ENCODE data around the gene CNOT4.
"Not testable (repeated sequence)": the region's sequence is repeated elsewhere in the genome, so short reads cannot be mapped to it uniquely, and the experiment has no call there.

CNOT4 gene

DNA sequence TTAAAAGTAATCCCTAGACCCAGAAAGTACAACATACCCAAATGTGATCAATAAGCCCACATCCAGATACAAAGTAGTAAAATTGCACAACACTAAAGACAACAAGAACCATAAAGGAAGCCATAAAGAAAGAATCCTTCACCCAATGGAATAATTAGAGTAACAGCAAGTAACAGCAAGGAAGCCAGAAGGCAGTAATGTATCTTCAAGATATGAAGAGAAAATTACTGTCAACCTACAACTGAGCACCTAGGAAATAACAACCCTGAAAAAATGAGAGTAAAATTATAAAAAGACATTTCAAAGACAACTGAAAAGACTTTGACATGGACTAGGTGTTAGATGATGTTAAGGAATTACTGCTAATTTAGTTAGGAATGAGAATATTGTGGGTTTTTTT is 60.5 kb downstream of the CNOT4 start:
- no peak for DNase-seq

DNA sequence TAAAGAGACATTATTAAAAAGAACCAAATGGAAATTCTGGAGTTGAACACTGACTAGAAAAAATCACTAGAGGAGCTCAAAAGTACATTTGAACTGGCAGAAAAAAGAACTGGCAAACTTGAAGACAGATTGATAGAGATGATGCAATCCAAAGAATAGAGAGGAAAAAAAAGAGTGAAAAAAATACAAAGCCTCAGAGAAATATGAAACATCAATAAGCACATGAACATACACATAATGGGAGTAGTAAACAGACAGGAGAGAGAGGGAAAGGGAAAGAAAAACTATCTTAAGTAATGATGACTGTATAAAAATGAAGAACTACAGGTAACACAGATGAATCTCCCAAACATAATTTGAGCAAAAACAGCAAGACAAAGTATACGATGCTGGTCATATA is 61.1 kb downstream of the CNOT4 start:
- no peak for DNase-seq

GRCh38 chr7:135447748-135448147 is 62.2 kb downstream of the CNOT4 start:
- no peak for DNase-seq

DNA sequence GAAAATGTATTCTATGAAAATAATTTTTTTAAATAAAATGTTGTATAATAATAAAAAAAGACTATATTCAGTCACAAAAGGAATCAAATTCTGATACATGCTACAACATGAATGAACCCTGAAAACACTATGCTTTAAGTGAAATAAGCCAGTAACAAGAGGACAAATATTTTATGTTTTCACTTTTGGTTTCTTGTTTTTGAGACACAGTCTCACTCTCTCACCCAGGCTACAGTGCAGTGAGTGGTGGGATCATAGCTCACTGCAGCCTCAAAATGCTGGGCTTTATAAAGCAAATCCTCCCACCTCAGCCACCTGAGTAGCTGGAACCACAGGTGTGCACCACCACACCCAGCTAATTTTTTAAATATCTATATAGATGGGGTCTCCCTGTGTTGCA is 64.2 kb downstream of the CNOT4 start:
- no peak for DNase-seq

- not testable (repeated sequence) for DNase-seq
These were observed 64.6 kb downstream of the CNOT4 start for GRCh38 chr7:135445266-135445665.

GRCh38 chr7:135441791-135442190 is 68.1 kb downstream of the CNOT4 start:
- no peak for DNase-seq

GRCh38 chr7:135434047-135434446 is 75.9 kb downstream of the CNOT4 start:
- no peak for DNase-seq

GRCh38 chr7:135430626-135431025 is 79.3 kb downstream of the CNOT4 start:
- DNase-seq = no peak

DNA sequence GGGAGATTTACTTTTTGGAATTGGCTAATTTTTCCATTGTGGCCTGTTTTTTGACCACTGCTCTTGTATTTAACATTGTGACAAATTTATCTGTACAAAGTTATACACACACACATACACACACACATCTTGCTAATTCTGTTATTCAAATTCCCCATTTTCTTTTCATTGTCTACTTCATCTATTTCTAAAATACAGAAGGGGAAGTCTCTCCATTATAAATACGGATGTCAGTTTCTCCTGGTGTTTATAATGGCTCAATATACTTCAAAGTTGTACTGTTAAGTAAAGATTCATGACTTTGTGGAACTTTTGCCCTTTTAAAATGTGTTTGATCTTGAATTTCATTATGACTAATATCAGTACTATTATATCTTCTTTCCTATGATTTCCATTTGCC is 81.0 kb downstream of the CNOT4 start:
- no peak for DNase-seq

DNA sequence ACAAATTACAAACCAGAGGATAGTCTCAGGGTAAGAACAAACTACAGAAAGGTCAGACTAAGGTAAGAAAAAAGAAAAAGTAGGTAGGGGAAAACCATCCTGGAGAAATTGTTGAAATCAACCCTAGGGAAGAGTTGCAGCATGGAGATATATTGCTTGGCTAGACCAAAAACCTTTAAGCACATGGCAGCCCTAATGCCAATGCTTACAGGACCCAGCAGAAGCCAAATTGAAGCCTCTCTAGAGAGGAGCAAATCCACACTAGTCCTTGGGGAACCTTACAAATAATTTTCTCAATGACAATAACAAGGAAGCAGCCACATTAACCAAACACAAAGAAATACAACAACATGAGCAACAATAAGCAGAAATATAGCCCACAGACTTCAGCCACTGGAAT is 81.9 kb downstream of the CNOT4 start:
- DNase-seq = no peak

GRCh38 chr7:135427166-135427565 is 82.7 kb downstream of the CNOT4 start:
- no peak for DNase-seq

GRCh38 chr7:135425036-135425435 is 84.9 kb downstream of the CNOT4 start:
- DNase-seq = no peak

DNA sequence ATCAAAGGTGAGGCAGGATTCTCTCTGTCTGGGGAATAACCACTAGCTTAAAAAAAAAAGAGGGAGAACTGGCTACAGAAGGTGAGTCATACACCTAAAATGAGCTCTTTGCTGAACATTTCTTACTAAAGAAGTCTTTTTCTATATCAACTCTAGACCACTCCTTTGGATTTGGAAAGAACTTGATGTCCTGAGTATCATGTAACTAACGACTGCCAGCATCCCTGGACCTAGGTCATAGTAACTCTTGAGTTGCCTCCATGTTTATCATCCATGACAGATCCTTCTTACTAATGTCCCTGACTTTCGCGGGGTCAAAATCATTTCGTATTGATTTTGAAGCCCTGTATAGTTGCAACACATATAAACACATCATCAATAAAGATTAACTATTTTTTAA is 89.1 kb downstream of the CNOT4 start:
- no peak for DNase-seq

- DNase-seq = no peak
These were observed 93.5 kb downstream of the CNOT4 start for GRCh38 chr7:135416431-135416830.

DNA sequence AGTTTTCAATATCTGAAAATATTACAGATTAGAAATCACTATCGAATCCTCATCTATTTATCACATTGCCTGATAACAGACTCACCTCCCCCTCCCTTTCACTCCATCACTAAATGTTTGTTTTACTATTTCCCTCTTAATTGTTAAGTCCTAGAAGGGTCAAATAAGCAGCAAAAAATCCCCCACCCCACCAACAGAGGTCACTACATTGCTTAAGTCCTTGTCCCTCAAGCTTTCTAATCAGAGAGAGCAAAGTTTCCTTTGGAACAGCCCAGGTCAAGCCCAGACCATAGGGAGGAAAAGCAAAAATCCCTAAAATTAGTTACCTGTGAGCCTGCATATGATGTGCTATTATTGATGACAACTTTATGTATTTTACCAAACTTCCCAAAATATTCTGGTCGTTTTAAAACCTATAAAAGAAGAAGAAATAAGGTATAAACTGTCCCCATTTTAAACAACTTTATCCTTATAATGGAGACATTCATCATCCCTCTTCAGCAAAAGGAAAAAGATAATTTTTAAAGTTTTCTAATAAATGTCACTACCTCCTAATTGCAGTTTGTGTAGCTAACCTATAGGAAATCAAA is 95.0 kb downstream of the CNOT4 start:
- no peak for DNase-seq

GRCh38 chr7:135414208-135414607 is 95.7 kb downstream of the CNOT4 start:
- no peak for DNase-seq

DNA sequence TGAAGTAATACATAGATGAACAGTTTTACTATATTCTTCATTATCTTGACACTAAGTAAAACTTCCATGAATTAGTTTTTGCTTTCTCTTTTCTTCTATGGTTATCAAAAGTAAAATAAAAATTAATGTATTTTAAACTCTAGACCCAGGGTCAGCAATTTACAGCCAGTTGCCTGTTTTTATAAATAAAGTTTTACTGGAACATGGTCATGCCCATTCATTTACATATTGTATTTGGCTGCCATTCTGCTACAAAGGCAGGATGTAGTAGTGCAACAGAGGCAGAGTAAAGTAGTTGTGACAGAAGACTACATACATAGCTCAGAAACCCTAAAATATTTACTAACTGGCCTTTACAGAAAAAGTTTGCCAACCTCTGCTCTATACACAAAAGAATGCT is 98.8 kb downstream of the CNOT4 start:
- no peak for DNase-seq

DNA sequence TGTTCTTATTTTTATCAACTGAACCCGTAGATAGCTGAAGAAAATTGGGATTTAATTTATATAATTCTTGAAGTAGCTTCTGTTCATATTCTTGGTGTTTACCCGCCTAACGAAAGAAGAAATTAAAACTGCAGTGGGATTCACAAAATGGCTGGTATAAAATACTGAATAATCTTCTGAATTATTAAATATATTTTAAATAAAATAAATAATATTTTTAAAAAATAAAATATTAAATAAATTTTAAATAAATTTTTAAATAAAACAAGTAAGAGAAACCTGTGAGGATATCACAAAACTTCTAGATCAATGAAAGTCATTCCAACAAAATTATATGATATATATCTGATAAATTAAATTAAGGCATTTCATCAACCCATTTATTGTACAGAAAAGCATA is 99.4 kb downstream of the CNOT4 start:
- DNase-seq = no peak

- no peak for DNase-seq
These were observed 99.9 kb downstream of the CNOT4 start for GRCh38 chr7:135409845-135410542.

DNA sequence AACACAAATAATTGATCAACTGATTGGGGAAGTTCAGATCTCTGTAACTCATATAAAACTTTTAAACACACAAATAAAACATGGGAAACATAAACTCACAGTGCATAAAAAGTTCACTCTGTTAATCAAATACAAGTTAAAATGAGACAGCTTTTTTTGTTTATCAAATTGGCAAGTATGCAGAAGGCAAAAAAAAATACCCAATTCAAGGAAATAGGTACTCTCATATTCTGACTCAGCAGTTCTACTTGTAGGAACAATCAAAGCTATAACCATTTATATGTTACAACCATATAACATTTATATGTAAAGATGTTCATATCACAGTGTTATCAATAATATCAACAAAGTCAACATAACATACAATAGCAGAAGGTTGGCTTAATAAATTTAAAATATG is 102.0 kb downstream of the CNOT4 start:
- DNase-seq = no peak

- no peak for DNase-seq
These were observed 103.0 kb downstream of the CNOT4 start for GRCh38 chr7:135406918-135407317.

GRCh38 chr7:135405969-135406368 is 103.9 kb downstream of the CNOT4 start:
- no peak for DNase-seq

DNA sequence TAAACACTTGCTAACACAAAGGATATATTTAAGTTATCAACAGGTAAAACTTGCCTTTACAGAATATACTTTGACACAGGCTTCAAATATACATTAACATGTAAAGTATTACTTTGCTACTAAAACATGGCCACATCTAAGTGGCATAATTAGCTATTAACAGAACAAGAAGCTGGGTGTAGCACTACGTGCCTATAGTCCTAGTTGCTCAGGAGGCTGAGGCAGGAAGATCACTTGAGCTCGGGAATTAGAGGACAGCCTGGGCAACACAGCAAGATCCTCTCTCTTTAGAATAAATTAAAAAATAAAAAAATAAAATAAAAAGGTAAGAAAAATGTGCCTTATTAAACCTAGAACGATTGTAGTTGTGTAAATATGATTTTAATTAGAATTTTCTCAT is 106.6 kb downstream of the CNOT4 start:
- no peak for DNase-seq

- no peak for DNase-seq
These were observed 112.2 kb downstream of the CNOT4 start for GRCh38 chr7:135397689-135398088.

- no peak for DNase-seq
These were observed 117.2 kb downstream of the CNOT4 start for GRCh38 chr7:135392701-135393100.

All from activated CD4-positive, CD25-positive, alpha-beta regulatory T cell treated with anti-CD3 and anti-CD28 coated beads, Interleukin-2, amount 50 U/mL, for 72 hours (primary cell).